PC-9 (cell line): ENCODE measurements around the gene APOB.

Source experiments
- EZH2 ChIP-seq: fragments of 200-600 bp; sonication (generic); IDR thresholded peaks from 2 replicates; pipeline ENCODE4 v1.8.0; 2017; ENCODE audit warnings: antibody characterized with exemption, low read depth
- TF ChIP-seq, protein P1 (sequence below): fragments of 200-600 bp; sonication (generic); conservative IDR thresholded peaks from 2 replicates; pipeline ENCODE4 v1.6.1; 2017; ENCODE audit warnings: mixed run types, antibody characterized with exemption, mild to moderate bottlenecking, moderate library complexity

DNA sequence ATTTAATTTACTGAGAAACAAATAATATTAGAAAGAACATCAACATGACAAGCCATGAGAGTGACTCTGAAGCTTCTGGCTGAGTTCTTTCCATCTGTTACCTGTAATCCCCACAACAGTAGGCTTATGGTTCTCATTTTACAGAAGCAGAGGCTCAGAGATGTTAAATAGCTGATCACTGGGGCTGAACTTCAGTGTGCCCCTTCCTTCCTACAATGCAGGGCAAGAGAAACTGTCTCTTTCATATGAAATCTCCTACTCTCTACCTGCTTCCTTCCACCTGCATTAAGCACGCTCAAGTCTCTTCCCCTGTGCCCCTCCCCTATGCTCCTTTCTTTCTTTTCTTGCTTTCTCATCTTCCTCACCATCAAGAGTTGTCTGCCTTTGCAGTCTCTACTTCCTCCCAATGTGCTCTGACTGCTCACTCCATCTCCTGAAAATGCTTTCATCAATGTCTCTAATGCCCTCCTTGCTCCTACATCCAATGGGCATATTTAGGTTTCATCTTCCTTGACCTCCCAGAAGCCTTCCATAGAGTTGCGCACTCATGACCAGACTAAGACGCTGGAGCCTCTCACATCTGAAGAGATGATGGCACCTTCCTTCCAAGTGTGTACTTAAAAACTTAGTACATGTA, 23.7 kb downstream of the APOB start:
- no peak for TF ChIP-seq EZH2
- TF ChIP-seq, protein P1, sequence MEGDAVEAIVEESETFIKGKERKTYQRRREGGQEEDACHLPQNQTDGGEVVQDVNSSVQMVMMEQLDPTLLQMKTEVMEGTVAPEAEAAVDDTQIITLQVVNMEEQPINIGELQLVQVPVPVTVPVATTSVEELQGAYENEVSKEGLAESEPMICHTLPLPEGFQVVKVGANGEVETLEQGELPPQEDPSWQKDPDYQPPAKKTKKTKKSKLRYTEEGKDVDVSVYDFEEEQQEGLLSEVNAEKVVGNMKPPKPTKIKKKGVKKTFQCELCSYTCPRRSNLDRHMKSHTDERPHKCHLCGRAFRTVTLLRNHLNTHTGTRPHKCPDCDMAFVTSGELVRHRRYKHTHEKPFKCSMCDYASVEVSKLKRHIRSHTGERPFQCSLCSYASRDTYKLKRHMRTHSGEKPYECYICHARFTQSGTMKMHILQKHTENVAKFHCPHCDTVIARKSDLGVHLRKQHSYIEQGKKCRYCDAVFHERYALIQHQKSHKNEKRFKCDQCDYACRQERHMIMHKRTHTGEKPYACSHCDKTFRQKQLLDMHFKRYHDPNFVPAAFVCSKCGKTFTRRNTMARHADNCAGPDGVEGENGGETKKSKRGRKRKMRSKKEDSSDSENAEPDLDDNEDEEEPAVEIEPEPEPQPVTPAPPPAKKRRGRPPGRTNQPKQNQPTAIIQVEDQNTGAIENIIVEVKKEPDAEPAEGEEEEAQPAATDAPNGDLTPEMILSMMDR = no peak
